HCT116 (cell line): ENCODE results near the gene CNN2. TPM values are rescaled to one million over a fixed set of nuclear protein-coding genes. Genes with fewer than 3 reads are reported as not detected.
A peak's percentile ranks its signal among the peaks of the same experiment; 100 is the strongest.

ENCODE experiments used
- ATAC-seq: fragments of 200-7000 bp; cut with Tn5 transposase; 2 replicates; pipeline ENCODE4 v1.9.1; 2020; ENCODE audit warnings: mild to moderate bottlenecking, moderate library complexity
- BruUV-seq: library from RNA; stranded (reverse); fragments of 400-500 nt; replicated peaks from 2 replicates; lab custom pipeline; 2021; lab: Mats Ljungman, UMichigan
- CTCF ChIA-PET: fragments of 300-600 bp; sonication (Branson Sonifier 250); formaldehyde crosslinking; loops from one replicate; lab custom pipeline; 2021; ENCODE audit warnings: antibody characterized with exemption; lab: Charles Lee
- POLR2A ChIA-PET: fragments of 300-600, 350-600 bp; sonication (Branson Sonifier 250); formaldehyde crosslinking; loops from one replicate; lab custom pipeline; 2021; ENCODE audit warnings: antibody characterized with exemption; lab: Charles Lee
- RAD21 ChIA-PET, 2 experiments: fragments of 300-600 bp; sonication (Branson Sonifier 250); formaldehyde crosslinking; loops; one replicate each; lab custom pipeline; 2023; ENCODE audit warnings: low total read pairs in 2 of 2; ENCODE audit not compliant: uncharacterized antibody in 2 of 2, unreplicated experiment in 2 of 2, low non-redundant PET in 1 of 2; lab: Charles Lee
- DNase-seq: peaks from one replicate; pipeline ENCODE4 v3.0.0-alpha.2; 2010; ENCODE audit warnings: low read depth, low spot score
- H2AFZ ChIP-seq: fragments of 200-600 bp; shearing (Covaris generic), sonication (generic); 2 replicates; pipeline ENCODE4 v1.6.1; 2017; ENCODE audit warnings: low read depth, mixed run types, mixed read lengths, antibody characterized with exemption, low read length; ENCODE audit not compliant: poor library complexity, severe bottlenecking
- H3K27ac ChIP-seq: 2 replicates; pipeline ENCODE4 v1.5.1; 2012; ENCODE audit warnings: low read depth, low read length
- H3K27me3 ChIP-seq: fragments of 200-600 bp; sonication (generic); 2 replicates; pipeline ENCODE4 v1.6.1; 2016; ENCODE audit warnings: mixed run types, low read length, mixed read lengths; ENCODE audit not compliant: insufficient read depth
- H3K36me3 ChIP-seq, 2 experiments: fragments of 200-500 bp in 1 of 2; fragments of 200-600 bp in 1 of 2; sonication (Bioruptor generic) in 1 of 2; sonication (generic) in 1 of 2; 2 replicates each; pipeline versions ENCODE4 v1.5.1 to v1.6.1; 2014 to 2016; ENCODE audit warnings: low read length in 2 of 2, inconsistent platforms in 1 of 2, mixed read lengths in 1 of 2, mixed run types in 1 of 2; ENCODE audit not compliant: insufficient read depth in 2 of 2, control insufficient read depth in 1 of 2
- H3K4me1 ChIP-seq, 2 experiments: fragments of 200-600 bp in 1 of 2; sonication (generic) in 1 of 2; 2 replicates each; pipeline versions ENCODE4 v1.5.1 to v1.6.1; 2012 to 2017; ENCODE audit warnings: low read length in 2 of 2, inconsistent platforms in 1 of 2, mild to moderate bottlenecking in 1 of 2, mixed read lengths in 1 of 2, mixed run types in 1 of 2, moderate library complexity in 1 of 2; ENCODE audit not compliant: insufficient read depth in 2 of 2, control insufficient read depth in 1 of 2
- H3K4me2 ChIP-seq: fragments of 200-600 bp; sonication (generic); 2 replicates; pipeline ENCODE4 v1.6.1; 2017; ENCODE audit warnings: mixed run types, low read length, mixed read lengths
- H3K4me3 ChIP-seq, 2 experiments: fragments of 200-600 bp in 1 of 2; sonication (generic) in 1 of 2; replicated peaks in 1 of 2; 2 replicates each; pipeline ENCODE4 v1.5.1; 2011 to 2016; ENCODE audit warnings: low read length in 2 of 2, control low read depth in 1 of 2, low read depth in 1 of 2, mild to moderate bottlenecking in 1 of 2, mixed read lengths in 1 of 2, mixed run types in 1 of 2
- H3K79me2 ChIP-seq: fragments of 200-600 bp; sonication (generic); 2 replicates; pipeline ENCODE4 v1.6.1; 2017; ENCODE audit warnings: mild to moderate bottlenecking, mixed run types, low read length, moderate library complexity, mixed read lengths; ENCODE audit not compliant: insufficient read depth
- H3K9ac ChIP-seq: fragments of 200-600 bp; sonication (generic); 2 replicates; pipeline ENCODE4 v1.6.1; 2016; ENCODE audit warnings: low read length, mixed read lengths
- H3K9me2 ChIP-seq: fragments of 200-600 bp; sonication (generic), shearing (Covaris generic); 2 replicates; pipeline ENCODE4 v1.6.1; 2017; ENCODE audit warnings: mixed run types, mild to moderate bottlenecking, moderate library complexity; ENCODE audit not compliant: insufficient read depth
- H3K9me3 ChIP-seq, 2 experiments: fragments of 200-500 bp in 1 of 2; fragments of 200-600 bp in 1 of 2; sonication (Bioruptor generic) in 1 of 2; sonication (generic) in 1 of 2; 2 replicates each; pipeline ENCODE4 v1.6.1; 2014 to 2017; ENCODE audit warnings: low read length in 2 of 2, mixed read lengths in 2 of 2, inconsistent platforms in 1 of 2, low read depth in 1 of 2, mild to moderate bottlenecking in 1 of 2, mixed run types in 1 of 2, moderate library complexity in 1 of 2; ENCODE audit not compliant: control insufficient read depth in 1 of 2, insufficient read depth in 1 of 2
- H4K20me1 ChIP-seq: fragments of 200-600 bp; sonication (generic), shearing (Covaris generic); 2 replicates; pipeline ENCODE4 v1.6.1; 2017; ENCODE audit warnings: mixed run types, mild to moderate bottlenecking, moderate library complexity; ENCODE audit not compliant: insufficient read depth
- ATF3 ChIP-seq: IDR thresholded peaks from 2 replicates; pipeline ENCODE4 v1.6.1; 2012
- CBX3 ChIP-seq: IDR thresholded peaks from 2 replicates; pipeline ENCODE4 v1.6.1; 2012; ENCODE audit warnings: low read depth
- CEBPB ChIP-seq: IDR thresholded peaks from 2 replicates; pipeline ENCODE4 v1.6.1; 2012; ENCODE audit warnings: low read depth
- EGR1 ChIP-seq: IDR thresholded peaks from 2 replicates; pipeline ENCODE4 v1.6.1; 2012; ENCODE audit warnings: low read depth
- ELF1 ChIP-seq: IDR thresholded peaks from 2 replicates; pipeline ENCODE4 v1.6.1; 2012; ENCODE audit warnings: low read depth, borderline replicate concordance
- EZH2 ChIP-seq: fragments of 200-600 bp; sonication (generic); IDR thresholded peaks from 2 replicates; pipeline ENCODE4 v1.6.1; 2017; ENCODE audit warnings: antibody characterized with exemption, mixed run types
- FOSL1 ChIP-seq: IDR thresholded peaks from 2 replicates; pipeline ENCODE4 v1.6.1; 2012; ENCODE audit warnings: low read depth
- JUND ChIP-seq: IDR thresholded peaks from 2 replicates; pipeline ENCODE4 v1.6.1; 2012
- POLR2A ChIP-seq: IDR thresholded peaks from 2 replicates; pipeline ENCODE4 v1.7.0; 2011; ENCODE audit warnings: borderline replicate concordance; ENCODE audit not compliant: insufficient read depth, insufficient read length; ENCODE audit errors: extremely low read depth
- SIN3A ChIP-seq: IDR thresholded peaks from 2 replicates; pipeline ENCODE4 v1.6.1; 2012; ENCODE audit warnings: low read depth
- SP1 ChIP-seq: IDR thresholded peaks from 2 replicates; pipeline ENCODE4 v1.6.1; 2012; ENCODE audit warnings: low read depth
- TCF7L2 ChIP-seq: IDR thresholded peaks from 2 replicates; pipeline ENCODE4 v1.7.0; 2011; ENCODE audit warnings: borderline replicate concordance, inconsistent platforms; ENCODE audit not compliant: insufficient read depth, insufficient read length; ENCODE audit errors: extremely low read depth
- YY1 ChIP-seq: IDR thresholded peaks from 2 replicates; pipeline ENCODE4 v1.6.1; 2011; ENCODE audit warnings: low read length, low read depth, moderate library complexity, mild to moderate bottlenecking; ENCODE audit not compliant: insufficient replicate concordance; ENCODE audit errors: extremely low read depth
- ZFX ChIP-seq: fragments of 450-650 bp; IDR thresholded peaks from 2 replicates; pipeline ENCODE4 v1.6.1; 2017
- ZNF274 ChIP-seq: fragments of 200-500 bp; sonication (Bioruptor generic); IDR thresholded peaks from 2 replicates; pipeline ENCODE4 v1.6.1; 2014; ENCODE audit warnings: mild to moderate bottlenecking, low read depth, low read length, inconsistent platforms
- intact Hi-C: fragments of 100-400 bp; cut with micrococcal nuclease; formaldehyde crosslinking; loops from 2 replicates; pipeline ENCODE4 v1.10.0; 2022
- total RNA-seq: library from RNA; stranded (reverse); gene quantifications from one replicate; pipeline ENCODE4 v1.2.1, GENCODE V29; 2021; ENCODE audit not compliant: unreplicated experiment
- TF ChIP-seq, protein P1 (sequence below), 3 experiments: fragments of 200-600 bp in 1 of 3; sonication (generic) in 1 of 3; IDR thresholded peaks in 2 of 3; conservative IDR thresholded peaks in 1 of 3; 2 replicates each; pipeline ENCODE4 v1.5.1; 2012 to 2017; ENCODE audit warnings: low read depth in 2 of 3, low read length in 2 of 3, antibody characterized with exemption in 1 of 3, borderline replicate concordance in 1 of 3, control low read depth in 1 of 3, mild to moderate bottlenecking in 1 of 3, mixed read lengths in 1 of 3, mixed run types in 1 of 3, moderate library complexity in 1 of 3; ENCODE audit not compliant: insufficient read depth in 1 of 3
- TF ChIP-seq, protein P2 (sequence below): IDR thresholded peaks from 2 replicates; pipeline ENCODE4 v1.6.1; 2012

CNN2 gene
- total RNA-seq, 1 experiment from 2014 or later, result 212 TPM

DNA sequence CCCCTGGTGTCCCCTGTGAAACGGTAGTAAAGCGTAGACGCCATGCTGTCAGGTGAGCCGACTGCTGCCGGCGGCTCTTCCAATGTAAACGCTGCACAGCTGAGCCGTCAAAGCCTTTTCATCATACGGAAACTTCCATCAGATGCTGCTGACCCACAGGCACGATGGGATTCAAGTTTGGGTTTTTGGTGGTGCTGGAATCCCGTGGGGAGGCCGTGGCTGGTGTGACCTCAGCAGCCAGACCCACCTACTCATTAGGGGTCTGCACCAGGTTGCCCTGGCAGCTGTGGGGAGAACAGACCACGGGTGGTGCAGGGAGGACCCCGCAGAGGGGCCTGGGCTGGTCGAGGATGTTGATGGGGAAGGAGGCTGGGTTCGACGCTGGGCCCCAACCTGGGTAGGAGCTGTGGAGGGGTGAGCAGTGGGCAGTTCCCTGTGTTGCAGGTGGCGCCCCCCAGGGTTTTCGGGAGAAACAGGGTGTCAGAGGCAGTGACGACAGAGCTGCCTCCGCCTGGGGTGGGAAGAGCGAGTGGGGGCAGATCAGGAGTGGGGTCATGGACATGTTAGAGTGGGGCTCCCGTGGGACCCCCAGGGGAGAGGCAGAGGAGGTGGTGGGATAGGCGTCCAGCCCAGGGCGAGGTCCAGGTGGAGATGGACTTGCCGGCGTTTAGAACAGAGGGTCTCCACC is 19.6 kb upstream of the CNN2 start:
- H3K9ac ChIP-seq, result no peak overlapping the region
- no peaks in the 10 kb centered on the region for H3K9me3 ChIP-seq
- RAD21 ChIA-PET, result no interaction called here
- TF ChIP-seq TCF7L2, result no peak
- TF ChIP-seq, protein P1, sequence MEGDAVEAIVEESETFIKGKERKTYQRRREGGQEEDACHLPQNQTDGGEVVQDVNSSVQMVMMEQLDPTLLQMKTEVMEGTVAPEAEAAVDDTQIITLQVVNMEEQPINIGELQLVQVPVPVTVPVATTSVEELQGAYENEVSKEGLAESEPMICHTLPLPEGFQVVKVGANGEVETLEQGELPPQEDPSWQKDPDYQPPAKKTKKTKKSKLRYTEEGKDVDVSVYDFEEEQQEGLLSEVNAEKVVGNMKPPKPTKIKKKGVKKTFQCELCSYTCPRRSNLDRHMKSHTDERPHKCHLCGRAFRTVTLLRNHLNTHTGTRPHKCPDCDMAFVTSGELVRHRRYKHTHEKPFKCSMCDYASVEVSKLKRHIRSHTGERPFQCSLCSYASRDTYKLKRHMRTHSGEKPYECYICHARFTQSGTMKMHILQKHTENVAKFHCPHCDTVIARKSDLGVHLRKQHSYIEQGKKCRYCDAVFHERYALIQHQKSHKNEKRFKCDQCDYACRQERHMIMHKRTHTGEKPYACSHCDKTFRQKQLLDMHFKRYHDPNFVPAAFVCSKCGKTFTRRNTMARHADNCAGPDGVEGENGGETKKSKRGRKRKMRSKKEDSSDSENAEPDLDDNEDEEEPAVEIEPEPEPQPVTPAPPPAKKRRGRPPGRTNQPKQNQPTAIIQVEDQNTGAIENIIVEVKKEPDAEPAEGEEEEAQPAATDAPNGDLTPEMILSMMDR (IDR thresholded peaks at IDR 0.05 in 2 of 3, conservative IDR thresholded peaks at IDR 0.05 in 1 of 3; ENCODE audit: borderline replicate concordance in 1 of 3, insufficient read depth in 1 of 3, low read depth in 2 of 3, low read length in 2 of 3), result 0 out of 6 replicates have a peak, but pooled peaks of 1 of the 3 experiments have one; percentile 7
- no peak overlapping the region for H3K4me2 ChIP-seq
- no peaks in the 10 kb centered on the region for H4K20me1 ChIP-seq
- peaks cover under 1% of the 10 kb centered on the region in 2 experiments; a peak in 2 of 4 replicates for H3K4me1 ChIP-seq
- POLR2A ChIA-PET, result no interaction called here
- H3K27ac ChIP-seq, result no peak overlapping the region
- H3K27me3 ChIP-seq, result no peaks in the 10 kb centered on the region
- H3K36me3 ChIP-seq, result no peaks in the 10 kb centered on the region; a peak in 2 of 4 replicates
- H2AFZ ChIP-seq, result no peak overlapping the region
- CTCF ChIA-PET, result no interaction called here
- ATAC-seq, result no peak
- no peak overlapping the region for H3K4me3 ChIP-seq
- BruUV-seq, result no TSS peak
- no peaks in the 10 kb centered on the region for H3K79me2 ChIP-seq
- no peaks in the 10 kb centered on the region for H3K9me2 ChIP-seq
- no peak for DNase-seq
- intact Hi-C loops, result no loop called here

- H4K20me1 ChIP-seq, result no peaks in the 10 kb centered on the region
- TF ChIP-seq ZNF274 (no peak), ELF1 (no peak), ATF3 (no peak), POLR2A (no peak), EGR1 (no peak), YY1 (no peak), CEBPB (no peak), JUND (no peak), SIN3A (no peak), SP1 (no peak), CBX3 (no peak), FOSL1 (no peak), ZFX (no peak), EZH2 (no peak)
- TF ChIP-seq, protein P2, sequence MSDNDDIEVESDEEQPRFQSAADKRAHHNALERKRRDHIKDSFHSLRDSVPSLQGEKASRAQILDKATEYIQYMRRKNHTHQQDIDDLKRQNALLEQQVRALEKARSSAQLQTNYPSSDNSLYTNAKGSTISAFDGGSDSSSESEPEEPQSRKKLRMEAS, result no peak
Measured at GRCh38 chr19:1007399-1008251, 18.8 kb upstream of the CNN2 start.

More at GRCh38 chr19:1007399-1008251, 18.8 kb upstream of the CNN2 start:
- DNase-seq, result no peak
- ChIA-PET POLR2A (no interaction called here), RAD21 (no interaction called here), CTCF (interaction anchor here (0.6 kb wide), 1 partner anchor 57 kb away, joined by 3 read pairs; no protein-coding TSS in a partner anchor)
- 0 out of 2 replicates have a peak, but pooled peaks have one; percentile 8 for ATAC-seq
- H3K9me2 ChIP-seq, result no peaks in the 10 kb centered on the region
- H3K9me3 ChIP-seq, result no peaks in the 10 kb centered on the region
- BruUV-seq, result no TSS peak
- no peaks in the 10 kb centered on the region; a peak in 2 of 4 replicates for H3K36me3 ChIP-seq
- H3K4me2 ChIP-seq, result no peak overlapping the region
- no peaks in the 10 kb centered on the region; the same call in 1 of the 2 replicates for H3K79me2 ChIP-seq
- no peak overlapping the region for H3K27ac ChIP-seq
- no peak overlapping the region for H3K9ac ChIP-seq
- H2AFZ ChIP-seq, result no peak overlapping the region
- H3K4me1 ChIP-seq, result no peaks in the 10 kb centered on the region
- no peak overlapping the region for H3K4me3 ChIP-seq
- no peaks in the 10 kb centered on the region for H3K27me3 ChIP-seq
- intact Hi-C loops, result no loop called here
